Measurements from ENCODE around the gene CCDC106.

The CCDC106 gene

GRCh38 chr19:55638864-55639359, 9.1 kb upstream of the CCDC106 start:
- DNase-seq, result peak; percentile 69

GRCh38 chr19:55640043-55640576, 7.9 kb upstream of the CCDC106 start:
- DNase-seq, result peak; percentile 96

GRCh38 chr19:55640577-55641425, 7.2 kb upstream of the CCDC106 start, which contains the start of gene ZNF580:
Gene ZNF580, plus strand, starts transcription at chr19:55641002. Its CDS starts 1,507 bp downstream, at chr19:55642509.
- peak; percentile 89 for DNase-seq

DNA sequence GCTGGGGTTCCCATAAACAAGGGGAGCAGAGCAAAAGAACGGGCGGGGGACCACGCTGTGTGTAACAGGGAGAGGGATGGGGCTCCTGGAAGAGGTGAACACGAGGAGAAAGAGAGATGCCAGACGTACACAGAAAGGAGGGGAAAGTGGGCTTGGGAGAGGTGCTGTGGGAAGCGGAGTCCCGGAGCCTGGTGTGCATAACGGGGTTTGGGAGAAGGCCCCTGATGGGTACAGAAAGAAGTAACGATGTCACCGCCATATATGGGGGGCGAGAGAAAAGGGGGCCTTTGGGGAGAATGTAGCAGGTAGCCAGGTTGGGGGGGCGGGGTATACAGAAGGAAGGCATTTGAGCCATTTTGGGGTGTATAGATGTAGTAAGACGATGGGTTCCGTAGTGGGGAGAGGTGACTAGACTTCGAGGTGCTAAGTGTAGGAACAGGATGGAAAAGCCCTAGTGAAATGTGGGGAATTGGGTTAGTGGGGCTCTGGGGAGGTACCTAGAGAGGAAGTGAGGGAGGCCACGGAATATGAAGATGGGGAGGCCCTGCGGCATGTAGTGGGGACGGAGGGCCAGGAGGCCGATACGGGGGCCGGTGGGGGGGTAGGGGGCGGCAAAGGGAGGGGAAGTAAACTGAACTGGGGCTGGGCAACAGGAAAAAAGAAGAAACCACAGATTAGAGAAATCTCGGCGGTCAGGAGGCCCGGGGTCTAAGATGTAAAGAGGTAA, 6.4 kb upstream of the CCDC106 start:
- peak; percentile 69 for DNase-seq

GRCh38 chr19:55642153-55643002, 5.6 kb upstream of the CCDC106 start:
- peak; percentile 93 for DNase-seq

DNA sequence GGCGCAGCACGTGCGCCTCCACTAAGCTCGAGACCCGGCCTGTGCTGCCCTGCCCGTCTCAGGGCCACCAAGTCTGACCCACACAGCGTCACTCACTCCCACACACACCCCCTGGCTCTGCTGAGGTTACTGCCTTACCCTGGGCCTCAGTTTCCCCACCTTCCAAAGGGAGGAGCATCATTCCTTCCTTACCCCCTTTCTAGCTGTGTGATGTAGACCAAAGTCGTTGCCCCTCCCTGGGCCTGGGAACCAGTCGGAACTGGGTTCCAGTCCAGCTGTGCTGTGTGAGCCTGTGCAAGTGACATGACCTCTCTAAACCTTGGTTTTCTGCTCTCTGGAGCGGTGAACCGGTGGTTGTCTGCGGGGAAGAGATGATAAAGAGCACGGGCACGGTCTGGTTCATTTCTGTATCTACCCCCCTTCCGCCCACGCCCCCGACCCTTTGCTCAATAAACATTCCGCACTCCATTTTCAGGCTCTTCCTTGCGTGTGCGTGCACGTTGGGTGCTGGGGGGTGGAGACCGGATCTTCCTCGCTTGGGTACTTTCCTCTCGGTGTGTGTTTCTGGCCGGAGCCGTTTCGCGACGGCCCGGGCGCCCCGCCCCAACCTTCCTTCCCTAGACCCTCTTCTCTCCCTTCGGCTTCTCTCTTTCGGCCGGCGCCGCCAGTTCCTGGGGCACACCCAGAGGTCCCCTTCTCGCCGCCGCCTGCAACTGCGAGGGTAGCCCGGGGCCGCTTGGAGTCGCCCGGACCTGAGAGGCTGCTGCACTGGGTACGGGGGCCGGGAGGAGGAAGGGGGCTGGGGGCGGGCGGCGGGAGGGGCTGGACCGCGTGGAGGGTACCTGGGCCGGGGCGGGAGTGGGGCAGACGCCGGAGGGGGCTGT, 4.8 kb upstream of the CCDC106 start, which contains the start of gene ZNF581:
ZNF581 (plus strand) TSS at position 647 of the 884 bp plus-strand sequence. CDS start 923 bp downstream, outside the sequence.
- DNase-seq, result peak; percentile 93

DNA sequence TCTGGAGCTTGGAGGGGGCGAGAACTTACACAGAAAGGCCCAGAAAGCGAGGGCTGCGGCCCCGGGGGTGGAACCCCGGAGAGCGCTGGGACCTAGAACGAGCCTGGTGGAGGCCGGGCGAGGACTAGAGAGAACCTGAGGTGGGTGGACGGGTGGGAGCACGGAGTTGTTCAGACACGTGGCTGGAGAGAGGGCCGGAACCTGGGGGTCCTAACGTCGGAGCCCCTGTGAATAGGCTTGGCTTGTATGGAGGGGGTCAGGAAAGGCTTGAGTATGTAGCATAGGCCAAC, 4.2 kb upstream of the CCDC106 start:
- peak; percentile 57 for DNase-seq

DNA sequence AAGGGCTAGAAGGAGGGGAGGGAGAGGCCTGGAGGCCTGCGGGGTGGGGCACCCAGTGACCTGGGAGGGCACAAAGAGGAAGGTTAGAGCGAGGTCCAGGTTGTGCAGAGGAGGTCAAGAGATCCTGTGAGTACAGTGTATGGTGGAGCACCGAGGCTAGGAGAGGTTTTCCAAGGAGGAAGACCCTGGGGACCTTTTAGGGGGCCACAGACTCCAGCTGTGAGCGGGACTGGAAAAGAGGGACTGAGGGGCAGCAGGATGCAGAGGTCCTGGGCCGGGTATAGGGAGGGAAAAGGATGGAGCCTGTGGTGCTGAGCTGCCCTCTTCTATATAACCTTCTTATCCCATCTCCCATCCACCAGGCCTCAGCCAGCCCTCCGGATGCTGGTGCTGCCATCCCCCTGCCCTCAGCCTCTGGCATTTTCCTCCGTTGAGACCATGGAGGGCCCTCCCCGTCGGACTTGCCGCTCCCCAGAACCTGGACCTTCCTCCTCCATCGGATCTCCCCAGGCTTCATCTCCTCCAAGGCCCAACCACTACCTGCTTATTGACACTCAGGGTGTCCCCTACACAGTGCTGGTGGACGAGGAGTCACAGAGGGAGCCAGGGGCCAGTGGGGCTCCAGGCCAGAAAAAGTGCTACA, 3.7 kb upstream of the CCDC106 start:
- DNase-seq, result no peak

DNA sequence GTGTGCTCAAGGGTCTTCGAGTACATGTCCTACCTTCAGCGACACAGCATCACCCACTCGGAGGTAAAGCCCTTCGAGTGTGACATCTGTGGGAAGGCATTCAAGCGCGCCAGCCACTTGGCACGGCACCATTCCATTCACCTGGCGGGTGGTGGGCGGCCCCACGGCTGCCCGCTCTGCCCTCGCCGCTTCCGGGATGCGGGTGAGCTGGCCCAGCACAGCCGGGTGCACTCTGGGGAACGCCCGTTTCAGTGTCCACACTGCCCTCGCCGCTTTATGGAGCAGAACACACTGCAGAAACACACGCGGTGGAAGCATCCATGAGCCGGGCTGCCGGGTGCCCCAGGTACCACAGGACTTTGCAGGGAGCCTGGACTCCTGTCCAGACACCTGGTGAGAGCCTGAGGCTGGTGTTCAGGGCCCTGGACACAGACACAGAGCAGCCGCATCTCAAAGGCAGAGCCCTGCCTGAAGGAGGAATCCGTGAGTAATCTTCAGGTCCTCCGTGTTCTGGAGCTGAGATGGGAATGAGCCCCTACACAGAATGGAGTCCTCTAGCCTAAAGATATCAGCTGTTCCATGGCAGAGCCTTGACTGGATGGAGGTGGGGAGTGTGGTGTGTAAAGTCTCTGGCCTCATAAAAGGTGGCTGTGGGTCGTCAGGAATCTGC, 3.0 kb upstream of the CCDC106 start:
- DNase-seq, result no peak

GRCh38 chr19:55645512-55645881, 2.5 kb upstream of the CCDC106 start:
- DNase-seq, result no peak

- peak; percentile 79 for DNase-seq
Observed at GRCh38 chr19:55646889-55647731, 902 bp upstream of the CCDC106 start.

- no peak for DNase-seq
Observed at GRCh38 chr19:55648585-55649267, 714 bp downstream of the CCDC106 start.

DNA sequence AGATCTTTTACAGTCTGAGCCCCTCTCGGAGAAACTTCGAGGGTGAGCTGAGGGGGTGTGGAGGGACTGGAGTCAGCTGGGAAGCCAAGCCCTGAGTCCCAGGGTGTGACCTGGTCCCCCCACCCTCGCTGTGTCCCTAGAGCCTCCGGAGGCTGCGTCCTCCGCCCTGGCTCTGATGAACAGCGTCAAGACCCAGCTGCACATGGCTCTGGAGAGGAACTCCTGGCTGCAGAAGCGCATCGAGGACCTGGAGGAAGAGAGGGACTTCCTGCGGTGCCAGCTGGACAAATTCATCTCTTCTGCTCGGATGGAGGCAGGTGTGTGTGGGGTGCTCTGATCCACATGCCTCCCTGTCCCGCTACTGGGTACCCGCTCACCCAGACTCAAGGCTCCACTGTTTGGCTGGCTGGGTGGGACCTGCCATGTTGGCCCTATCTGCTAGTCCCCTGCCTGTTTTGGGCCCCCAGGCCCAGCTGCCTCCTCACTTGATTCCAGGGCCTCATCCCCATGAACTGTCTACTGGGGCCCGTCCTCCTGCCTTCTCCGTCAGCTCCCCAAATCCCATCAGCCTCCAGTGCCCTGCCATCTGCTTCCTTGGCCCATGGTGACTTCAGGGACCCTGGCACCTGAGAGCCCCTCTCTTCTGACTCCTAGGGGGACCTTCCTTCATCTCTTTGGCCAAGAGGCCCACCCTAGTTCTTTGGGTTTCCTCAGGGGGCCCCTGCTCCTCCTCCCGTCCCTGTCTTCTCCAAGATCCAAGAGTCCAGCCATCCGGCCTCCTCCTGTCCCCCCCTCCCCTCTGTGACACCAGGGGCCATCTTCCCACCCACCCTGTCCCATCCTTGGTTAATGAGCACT, 1.5 kb downstream of the CCDC106 start:
- DNase-seq, result peak; percentile 33

GRCh38 chr19:55650126-55650557, 2.1 kb downstream of the CCDC106 start:
- DNase-seq, result no peak

GRCh38 chr19:55650602-55651230, 2.7 kb downstream of the CCDC106 start:
- DNase-seq, result no peak

DNA sequence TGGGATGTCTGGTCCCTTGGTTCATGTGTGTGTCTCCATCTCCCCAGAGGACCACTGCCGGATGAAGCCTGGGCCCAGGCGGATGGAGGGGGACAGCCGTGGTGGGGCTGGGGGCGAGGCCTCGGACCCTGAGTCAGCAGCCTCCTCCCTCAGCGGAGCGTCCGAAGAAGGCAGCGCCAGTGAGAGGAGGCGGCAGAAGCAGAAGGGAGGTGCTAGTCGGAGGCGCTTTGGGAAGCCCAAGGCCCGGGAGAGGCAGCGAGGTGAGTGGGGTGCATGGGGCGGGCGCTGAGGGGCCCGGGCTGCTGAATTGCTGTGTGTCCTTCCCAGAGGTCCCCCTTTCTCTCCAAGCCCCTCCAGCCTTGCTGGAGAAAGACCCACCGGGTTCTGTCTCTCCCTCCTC, 3.2 kb downstream of the CCDC106 start:
- DNase-seq, result no peak

Measured in DMS53 (cell line).